Breast epithelium (tissue), 3 donors: ENCODE measurements around the gene TAGLN.

ENCODE experiments used
- CTCF ChIP-seq, 3 donors: fragments of 450-650 bp; IDR thresholded peaks; one replicate each; pipeline ENCODE4 v1.5.1; 2016 to 2017; ENCODE audit warnings: antibody characterized with exemption in 3 of 3, mild to moderate bottlenecking in 3 of 3, moderate library complexity in 3 of 3
- POLR2A ChIP-seq: fragments of 450-650 bp; IDR thresholded peaks from one replicate; pipeline ENCODE4 v1.6.1; 2016; ENCODE audit warnings: antibody characterized with exemption, mild to moderate bottlenecking, moderate library complexity

- no peak for TF ChIP-seq CTCF (IDR thresholded peaks at IDR 0.05)
- TF ChIP-seq POLR2A = no peak
These were observed 30.2 kb downstream of the TAGLN start for GRCh38 chr11:117229411-117229810.
